Activated naive CD8-positive, alpha-beta T cell treated with anti-CD3 and anti-CD28 coated beads, Interleukin-2, amount 50 U/mL, for 24 hours (primary cell): Measurements from ENCODE around the gene CBFA2T2.
"Not testable (repeated sequence)": the region's sequence is repeated elsewhere in the genome, so short reads cannot be mapped to it uniquely, and the experiment has no call there.

Source experiments
- ATAC-seq: fragments of 150-1000 bp; cut with Tn5 transposase; one replicate; pipeline ENCODE4 v1.10.0; 2021
- DNase-seq: peaks from one replicate; pipeline ENCODE4 v3.0.0; 2021
- H3K27ac Mint-ChIP-seq: one replicate; pipeline ENCODE4 v1.8.0; 2021; ENCODE audit warnings: mild to moderate bottlenecking, mixed read lengths
- H3K27me3 Mint-ChIP-seq: one replicate; pipeline ENCODE4 v1.8.0; 2021; ENCODE audit warnings: mixed read lengths
- H3K36me3 Mint-ChIP-seq: one replicate; pipeline ENCODE4 v1.8.0; 2021; ENCODE audit warnings: low read depth, mixed read lengths
- H3K4me1 Mint-ChIP-seq: one replicate; pipeline ENCODE4 v1.8.0; 2021; ENCODE audit warnings: mixed read lengths
- H3K4me3 Mint-ChIP-seq: one replicate; pipeline ENCODE4 v1.8.0; 2021; ENCODE audit warnings: mild to moderate bottlenecking, moderate library complexity, mixed read lengths
- H3K9me3 Mint-ChIP-seq: one replicate; pipeline ENCODE4 v1.8.0; 2021; ENCODE audit warnings: mixed read lengths

CBFA2T2 gene

GRCh38 chr20:33646191-33646590 lies 156.3 kb downstream of the CBFA2T2 start:
- DNase-seq (no peak), ATAC-seq (no peak)
- H3K4me3 Mint-ChIP-seq: no peak overlapping the region
- no peaks in the 10 kb centered on the region for H3K9me3 Mint-ChIP-seq
- H3K4me1 Mint-ChIP-seq: peaks cover 16% of the 10 kb centered on the region
- H3K27me3 Mint-ChIP-seq: no peaks in the 10 kb centered on the region
- no peak overlapping the region for H3K27ac Mint-ChIP-seq
- peaks cover 3% of the 10 kb centered on the region for H3K36me3 Mint-ChIP-seq

- H3K36me3 Mint-ChIP-seq, H3K27ac Mint-ChIP-seq, H3K4me3 Mint-ChIP-seq, DNase-seq, H3K9me3 Mint-ChIP-seq, ATAC-seq, H3K27me3 Mint-ChIP-seq: not testable (repeated sequence)
- H3K4me1 Mint-ChIP-seq: peaks cover 21% of the 10 kb centered on the region
These were observed 157.2 kb downstream of the CBFA2T2 start for GRCh38 chr20:33646959-33647602.

GRCh38 chr20:33647603-33648395 lies 157.9 kb downstream of the CBFA2T2 start:
- peaks cover 27% of the 10 kb centered on the region for H3K4me1 Mint-ChIP-seq
- no peak overlapping the region for H3K27ac Mint-ChIP-seq
- no peaks in the 10 kb centered on the region for H3K27me3 Mint-ChIP-seq
- no peak overlapping the region for H3K4me3 Mint-ChIP-seq
- DNase-seq (no peak), ATAC-seq (no peak)
- no peaks in the 10 kb centered on the region for H3K9me3 Mint-ChIP-seq
- peaks cover 3% of the 10 kb centered on the region for H3K36me3 Mint-ChIP-seq

- DNase-seq (no peak), ATAC-seq (no peak)
- no peaks in the 10 kb centered on the region for H3K27me3 Mint-ChIP-seq
- peaks cover 33% of the 10 kb centered on the region for H3K4me1 Mint-ChIP-seq
- no peak overlapping the region for H3K4me3 Mint-ChIP-seq
- H3K27ac Mint-ChIP-seq: no peak overlapping the region
- H3K36me3 Mint-ChIP-seq: peaks cover 3% of the 10 kb centered on the region
- no peaks in the 10 kb centered on the region for H3K9me3 Mint-ChIP-seq
These were observed 158.6 kb downstream of the CBFA2T2 start for GRCh38 chr20:33648396-33649004.

GRCh38 chr20:33649201-33649681 lies 159.3 kb downstream of the CBFA2T2 start:
- H3K9me3 Mint-ChIP-seq: no peaks in the 10 kb centered on the region
- no peaks in the 10 kb centered on the region for H3K27me3 Mint-ChIP-seq
- H3K4me1 Mint-ChIP-seq: peaks cover 33% of the 10 kb centered on the region
- no peak overlapping the region for H3K27ac Mint-ChIP-seq
- no peak overlapping the region for H3K4me3 Mint-ChIP-seq
- peaks cover 3% of the 10 kb centered on the region for H3K36me3 Mint-ChIP-seq
- ATAC-seq (no peak), DNase-seq (no peak)

- DNase-seq: no peak
- Mint-ChIP-seq H3K9me3 (no peaks in the 10 kb centered on the region), H3K4me1 (peaks cover 33% of the 10 kb centered on the region), H3K4me3 (no peak overlapping the region), H3K36me3 (peaks cover 3% of the 10 kb centered on the region), H3K27ac (no peak overlapping the region), H3K27me3 (no peaks in the 10 kb centered on the region)
- no peak for ATAC-seq
These were observed 160.3 kb downstream of the CBFA2T2 start for GRCh38 chr20:33650111-33650752.

GRCh38 chr20:33650753-33651561 lies 161.1 kb downstream of the CBFA2T2 start:
- H3K36me3 Mint-ChIP-seq: no peaks in the 10 kb centered on the region
- H3K9me3 Mint-ChIP-seq: no peaks in the 10 kb centered on the region
- no peak overlapping the region for H3K27ac Mint-ChIP-seq
- DNase-seq (no peak), ATAC-seq (no peak)
- H3K4me1 Mint-ChIP-seq: peaks cover 33% of the 10 kb centered on the region
- no peak overlapping the region for H3K4me3 Mint-ChIP-seq
- no peaks in the 10 kb centered on the region for H3K27me3 Mint-ChIP-seq

GRCh38 chr20:33651562-33652048 lies 161.7 kb downstream of the CBFA2T2 start:
- DNase-seq (no peak), ATAC-seq (no peak)
- Mint-ChIP-seq H3K36me3 (no peaks in the 10 kb centered on the region), H3K27ac (no peak overlapping the region), H3K9me3 (no peaks in the 10 kb centered on the region), H3K27me3 (no peaks in the 10 kb centered on the region), H3K4me3 (no peak overlapping the region), H3K4me1 (peaks cover 33% of the 10 kb centered on the region)

GRCh38 chr20:33653218-33653899 lies 163.5 kb downstream of the CBFA2T2 start:
- Mint-ChIP-seq H3K27me3 (no peaks in the 10 kb centered on the region), H3K36me3 (no peaks in the 10 kb centered on the region), H3K4me1 (peaks cover 27% of the 10 kb centered on the region), H3K4me3 (no peak overlapping the region), H3K27ac (no peak overlapping the region), H3K9me3 (no peaks in the 10 kb centered on the region)
- peak; percentile 52 for ATAC-seq
- DNase-seq: peak; percentile 55

GRCh38 chr20:33653900-33654596 lies 164.2 kb downstream of the CBFA2T2 start:
- Mint-ChIP-seq H3K27me3 (no peaks in the 10 kb centered on the region), H3K27ac (no peak overlapping the region), H3K9me3 (no peaks in the 10 kb centered on the region), H3K4me3 (no peak overlapping the region), H3K36me3 (no peaks in the 10 kb centered on the region), H3K4me1 (peaks cover 26% of the 10 kb centered on the region)
- no peak for DNase-seq
- ATAC-seq: no peak

GRCh38 chr20:33654680-33655161 lies 164.8 kb downstream of the CBFA2T2 start:
- Mint-ChIP-seq H3K9me3 (no peaks in the 10 kb centered on the region), H3K27ac (no peak overlapping the region), H3K4me1 (peaks cover 20% of the 10 kb centered on the region), H3K4me3 (no peak overlapping the region), H3K36me3 (no peaks in the 10 kb centered on the region), H3K27me3 (no peaks in the 10 kb centered on the region)
- no peak for DNase-seq
- no peak for ATAC-seq

GRCh38 chr20:33655164-33655563 lies 165.3 kb downstream of the CBFA2T2 start:
- DNase-seq (no peak), ATAC-seq (no peak)
- no peaks in the 10 kb centered on the region for H3K27me3 Mint-ChIP-seq
- H3K9me3 Mint-ChIP-seq: no peaks in the 10 kb centered on the region
- no peaks in the 10 kb centered on the region for H3K36me3 Mint-ChIP-seq
- H3K4me1 Mint-ChIP-seq: peaks cover 17% of the 10 kb centered on the region
- H3K4me3 Mint-ChIP-seq: no peak overlapping the region
- H3K27ac Mint-ChIP-seq: no peak overlapping the region
